GM18858 (cell line): ENCODE results near the gene USO1.
"Not testable (repeated sequence)": the region's sequence is repeated elsewhere in the genome, so short reads cannot be mapped to it uniquely, and the experiment has no call there.

Experiments used
- ATAC-seq: cut with Tn5 transposase; IDR thresholded peaks from one replicate; pipeline ENCODE4 v1.9.1; 2021; ENCODE audit not compliant: unreplicated experiment

The USO1 gene

GRCh38 chr4:75708218-75708691 lies 16.1 kb upstream of the USO1 start:
- ATAC-seq = no peak

DNA sequence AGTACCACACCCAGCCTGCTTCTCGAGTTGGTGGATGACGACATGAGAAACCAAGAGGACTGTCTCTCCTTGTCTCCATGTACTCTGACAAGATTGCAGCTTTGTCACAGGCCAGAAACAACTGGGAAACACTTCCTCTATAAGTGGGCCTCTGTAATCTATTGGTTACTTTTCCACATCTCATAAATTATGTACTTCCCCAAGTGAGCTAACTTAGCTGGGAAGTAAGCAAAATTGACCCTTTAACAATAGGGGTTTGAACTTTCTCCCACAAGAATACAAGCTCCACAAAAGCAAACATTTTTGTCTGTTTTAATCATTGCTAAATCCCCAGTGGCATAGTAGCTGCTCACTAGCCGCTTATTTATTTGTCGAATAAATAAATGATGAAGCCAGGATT lies 14.1 kb upstream of the USO1 start:
- no peak for ATAC-seq

DNA sequence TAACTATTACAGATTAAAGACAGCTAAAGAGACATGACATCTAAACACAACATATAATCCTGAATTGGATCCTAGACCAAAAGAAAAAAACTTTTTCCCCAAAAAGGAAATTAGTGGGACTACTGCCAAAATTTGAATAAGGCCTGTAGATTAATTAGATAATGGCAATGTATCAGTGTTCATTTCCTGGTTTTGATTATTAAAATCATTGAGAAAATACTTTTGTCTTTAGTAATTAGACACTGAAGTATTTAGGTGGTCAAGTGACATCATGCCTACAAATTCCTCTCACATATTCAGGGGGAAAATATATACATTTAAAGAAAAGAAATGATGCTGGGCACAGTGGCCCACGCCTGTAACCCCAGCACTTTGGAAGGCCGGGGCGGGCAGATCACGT lies 10.4 kb upstream of the USO1 start:
- no peak for ATAC-seq

DNA sequence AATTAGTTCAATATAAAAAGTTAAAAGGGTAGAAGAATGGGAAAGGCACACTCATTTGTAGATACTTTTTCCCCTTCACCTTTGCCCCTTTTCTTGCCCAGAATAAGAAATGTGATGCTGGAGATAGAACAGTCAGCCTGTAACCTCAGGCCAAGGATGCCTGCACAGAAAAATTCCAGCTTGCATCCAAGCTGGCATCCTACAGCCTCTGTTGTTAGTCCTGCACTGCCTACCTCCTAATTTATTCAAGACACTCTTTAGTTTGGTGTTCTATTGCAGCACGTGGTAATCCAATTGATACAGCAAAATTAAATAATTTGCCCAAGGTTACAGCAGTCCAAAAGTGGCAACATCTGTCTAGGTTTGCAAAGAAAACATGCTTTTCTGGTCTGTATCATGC lies 9.7 kb upstream of the USO1 start:
- no peak for ATAC-seq

GRCh38 chr4:75715105-75715799 lies 9.1 kb upstream of the USO1 start:
- ATAC-seq = peak; percentile 75

DNA sequence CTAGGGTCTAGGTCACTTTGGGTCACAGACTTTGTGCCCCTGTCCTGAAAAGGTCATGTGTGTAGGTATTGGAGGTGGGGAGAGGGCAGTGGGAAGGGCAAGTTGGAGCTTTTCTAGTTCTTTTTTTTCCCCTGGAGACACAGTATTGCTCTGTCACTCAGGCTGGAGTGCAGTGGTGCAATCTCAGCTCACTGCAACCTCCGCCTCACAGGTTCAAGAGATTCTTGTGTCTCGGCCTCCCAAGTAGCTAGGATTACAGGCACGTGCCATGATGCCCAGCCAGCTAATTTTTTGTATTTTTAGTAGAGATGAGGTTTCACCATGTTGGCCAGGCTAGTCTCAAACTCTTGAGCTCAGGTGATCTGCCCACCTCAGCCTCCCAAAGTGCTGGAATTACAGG lies 8.3 kb upstream of the USO1 start:
- ATAC-seq = not testable (repeated sequence)

DNA sequence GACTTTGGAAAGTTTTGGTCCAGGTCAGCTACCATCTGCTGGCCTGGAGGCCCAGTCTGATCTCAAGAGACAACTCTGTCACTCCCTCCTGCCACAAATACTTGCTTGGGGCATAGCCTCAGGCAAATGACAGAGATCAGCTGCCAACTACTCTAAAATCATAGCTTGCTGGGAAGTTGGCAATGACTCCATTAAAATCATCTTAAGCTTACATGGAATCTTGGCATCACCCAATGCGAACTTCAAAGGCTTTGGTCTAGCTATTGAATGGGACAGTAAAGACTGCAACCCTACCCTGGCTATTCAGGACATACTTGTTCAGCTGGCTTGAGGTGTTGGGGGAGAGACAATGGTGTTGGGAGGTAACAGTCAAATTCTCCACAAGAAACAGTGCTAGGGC lies 7.0 kb upstream of the USO1 start:
- ATAC-seq = no peak

GRCh38 chr4:75718529-75718928 lies 5.8 kb upstream of the USO1 start:
- no peak for ATAC-seq

- ATAC-seq = no peak
These were observed 2.0 kb upstream of the USO1 start for GRCh38 chr4:75722417-75722816.

GRCh38 chr4:75723163-75724065 lies 963 bp upstream of the USO1 start:
- ATAC-seq = no peak

DNA sequence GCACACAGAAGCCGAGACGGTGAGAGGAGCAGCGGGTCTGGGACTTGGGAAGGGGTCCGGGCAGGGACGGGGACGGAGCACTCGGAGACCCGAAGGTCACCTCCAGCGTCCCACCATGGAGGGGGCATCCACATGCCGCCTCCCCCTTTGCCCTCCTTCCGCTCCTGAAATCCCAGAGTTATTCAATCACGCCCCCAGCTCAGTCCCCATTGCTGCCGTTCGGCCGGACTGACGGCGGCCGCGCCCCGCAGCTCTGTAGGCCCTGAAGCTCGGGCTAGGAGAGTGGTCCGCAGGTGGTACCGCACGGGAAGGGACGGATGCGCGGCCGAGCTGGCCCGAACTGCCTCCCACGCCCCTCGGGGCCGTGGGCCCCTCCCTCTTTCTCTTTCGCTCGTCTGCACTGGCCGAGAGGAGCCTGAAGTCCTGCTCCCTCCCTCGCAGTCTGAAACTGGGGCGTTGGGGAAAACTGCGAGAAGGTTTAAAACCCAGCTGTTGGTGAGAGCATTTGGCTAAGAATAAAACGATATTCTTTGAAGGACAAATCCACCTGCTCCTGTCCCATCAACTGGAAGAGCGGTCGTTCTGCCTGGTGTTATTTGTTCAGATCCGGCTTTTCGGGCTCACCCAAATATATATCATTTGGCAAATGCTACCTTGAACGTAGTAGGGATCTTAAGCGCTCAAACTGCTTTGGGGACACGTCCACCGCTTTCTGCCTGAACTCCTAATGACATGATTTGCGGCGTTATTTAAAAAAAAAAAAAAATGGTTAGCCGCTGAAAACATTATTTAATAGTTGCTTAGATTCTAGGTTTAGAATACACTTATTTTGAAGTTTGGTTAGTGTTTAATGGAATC lies 719 bp downstream of the USO1 start:
- ATAC-seq = peak; percentile 27

DNA sequence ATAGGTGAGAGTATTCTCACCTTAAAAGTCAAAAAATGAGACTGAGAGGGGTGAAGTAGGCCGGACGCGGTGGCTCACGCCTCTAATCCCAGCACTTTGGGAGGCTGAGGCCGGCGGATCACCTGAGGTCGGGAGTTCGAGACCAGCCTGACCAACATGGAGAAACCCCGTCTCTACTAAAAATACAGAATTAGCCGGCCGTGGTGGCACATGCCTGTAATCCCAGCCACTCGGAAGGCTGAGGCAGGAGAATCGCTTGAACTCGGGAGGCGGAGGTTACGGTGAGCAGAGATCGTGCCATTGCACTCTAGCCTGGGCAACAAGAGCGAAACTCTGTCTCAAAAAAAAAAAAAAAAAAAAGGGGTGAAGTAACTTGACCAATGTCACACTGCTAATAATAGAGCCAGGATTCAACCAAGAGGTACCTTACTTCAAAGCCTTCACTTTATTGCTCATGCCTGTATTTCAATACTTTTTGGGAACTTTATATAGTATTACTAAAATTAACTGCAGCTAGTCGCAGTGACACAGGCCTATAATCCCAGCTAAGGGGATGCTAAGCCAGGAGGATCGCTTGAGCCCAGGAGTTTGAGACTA lies 1.7 kb downstream of the USO1 start:
- ATAC-seq = not testable (repeated sequence)

GRCh38 chr4:75726577-75726976 lies 2.2 kb downstream of the USO1 start:
- ATAC-seq = no peak

DNA sequence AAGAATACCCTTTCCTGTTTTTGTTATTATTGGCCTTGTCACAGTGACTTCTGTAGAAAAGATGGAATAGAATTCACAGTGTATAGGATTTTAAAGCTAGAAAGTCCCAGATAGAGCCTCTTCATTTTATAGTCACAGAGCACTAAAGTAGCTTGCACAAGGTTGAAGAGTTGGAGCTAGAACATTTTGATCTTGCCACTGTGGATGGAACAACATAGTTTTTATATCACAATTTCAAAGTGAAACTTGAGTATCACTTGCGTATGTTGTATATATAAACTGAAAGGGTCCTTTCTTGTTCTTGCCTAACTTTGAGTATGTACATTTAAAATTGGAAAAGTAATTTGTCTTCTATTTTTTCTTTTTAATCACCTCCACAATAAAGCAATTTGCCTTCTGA lies 2.7 kb downstream of the USO1 start:
- no peak for ATAC-seq

- ATAC-seq = no peak
These were observed 5.5 kb downstream of the USO1 start for GRCh38 chr4:75729836-75730235.

GRCh38 chr4:75733369-75733768 lies 9.0 kb downstream of the USO1 start:
- ATAC-seq = no peak

- ATAC-seq = no peak
These were observed 11.1 kb downstream of the USO1 start for GRCh38 chr4:75735525-75735924.

DNA sequence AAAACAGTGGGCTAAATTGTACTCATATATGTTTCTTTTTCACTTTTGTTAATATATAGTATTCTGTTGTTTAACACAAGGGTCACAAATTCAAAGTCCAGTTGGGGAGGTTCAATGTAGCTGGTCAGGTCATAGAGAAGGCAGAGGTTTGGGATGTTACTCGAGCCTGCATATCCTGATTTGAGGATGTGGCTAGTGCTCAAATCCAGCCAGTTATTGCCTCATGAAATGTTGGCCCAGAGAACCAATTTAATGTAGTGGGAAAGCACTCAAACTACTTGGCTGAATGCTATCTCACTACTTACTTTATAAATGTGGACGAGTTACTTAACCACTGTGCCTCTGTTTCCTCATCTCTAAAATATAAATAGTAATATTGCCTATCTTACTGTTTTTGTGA lies 12.5 kb downstream of the USO1 start:
- ATAC-seq = no peak

DNA sequence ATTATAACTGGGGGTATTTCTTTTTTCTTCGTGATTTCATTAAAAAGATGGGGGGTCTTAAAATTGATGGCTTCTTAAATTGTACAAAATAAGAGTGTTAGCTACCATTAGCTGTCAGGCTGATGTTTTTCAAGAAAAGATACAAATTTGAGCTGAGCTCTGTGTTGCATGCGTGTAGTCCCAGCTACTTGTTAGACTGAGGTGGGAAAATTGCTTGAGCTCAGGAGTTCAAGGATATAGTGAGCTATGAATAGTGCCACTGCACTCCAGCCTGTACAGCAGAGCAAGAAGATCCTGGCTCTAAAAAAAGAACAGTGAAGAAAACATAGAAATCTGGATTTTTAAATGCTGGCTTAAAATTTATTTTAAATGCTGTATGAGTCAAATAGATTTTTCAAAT lies 13.0 kb downstream of the USO1 start:
- ATAC-seq = no peak

DNA sequence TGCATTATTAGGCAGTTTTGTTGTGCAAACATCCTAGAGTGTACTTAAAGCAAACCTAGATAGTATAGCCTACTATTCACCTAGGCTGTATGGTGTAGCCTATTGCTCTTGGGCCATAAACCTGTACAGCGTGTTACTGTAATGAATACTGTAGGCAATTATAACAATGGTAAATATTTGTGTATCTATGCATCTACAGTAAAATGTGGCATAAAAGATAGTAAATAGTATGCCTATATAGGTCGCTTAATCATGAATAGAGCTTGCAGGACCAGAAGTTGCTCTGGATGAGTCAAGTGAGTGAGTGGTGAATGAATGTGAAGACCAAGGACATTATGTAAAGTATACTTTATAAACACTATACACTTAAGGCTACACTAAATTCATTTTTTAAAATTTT lies 16.6 kb downstream of the USO1 start:
- no peak for ATAC-seq

DNA sequence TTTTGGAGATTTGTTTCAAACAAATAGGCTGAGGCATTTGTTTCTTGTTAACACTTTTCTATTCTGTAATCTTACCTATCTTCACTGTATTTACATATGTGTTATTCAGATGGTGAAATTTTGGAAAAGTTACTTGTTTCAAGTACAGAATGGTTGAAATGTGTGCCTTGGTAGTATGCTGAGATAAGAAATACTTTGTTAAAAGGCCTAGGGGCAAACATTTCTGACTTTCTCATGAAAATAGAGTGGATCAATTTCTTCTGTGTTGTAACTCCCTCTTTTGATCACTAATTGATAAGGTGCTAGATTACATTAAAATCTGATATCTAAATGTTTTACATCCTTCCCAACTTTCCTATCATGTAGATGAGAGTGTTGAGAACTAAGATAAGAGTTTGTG lies 18.1 kb downstream of the USO1 start:
- no peak for ATAC-seq
